GM18520 (cell line): ENCODE results near the gene AMY2B.
"Not testable (repeated sequence)": the region's sequence is repeated elsewhere in the genome, so short reads cannot be mapped to it uniquely, and the experiment has no call there.

Experiments used
- ATAC-seq: cut with Tn5 transposase; IDR thresholded peaks from one replicate; pipeline ENCODE4 v1.9.1; 2021; ENCODE audit not compliant: unreplicated experiment

Gene AMY2B

DNA sequence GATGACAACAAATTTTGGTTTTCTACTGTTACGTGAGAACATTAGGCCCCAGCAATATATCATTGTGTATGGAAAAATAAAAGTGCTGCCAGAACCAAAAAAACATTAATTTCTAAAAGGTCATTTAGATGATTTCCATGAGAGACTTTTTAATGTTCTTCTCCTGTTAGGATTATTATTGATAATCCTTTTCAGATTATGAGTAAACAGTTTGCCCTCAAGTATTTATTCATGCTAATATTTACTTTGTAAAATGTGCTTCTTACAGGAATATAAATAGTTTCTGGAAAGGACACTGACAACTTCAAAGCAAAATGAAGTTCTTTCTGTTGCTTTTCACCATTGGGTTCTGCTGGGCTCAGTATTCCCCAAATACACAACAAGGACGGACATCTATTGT lies at the start of gene AMY2B:
Gene AMY2B (plus strand): TSS at position 301 of the 400 bp plus-strand sequence. CDS start 14 bp downstream, at position 315.
- ATAC-seq: not testable (repeated sequence)

DNA sequence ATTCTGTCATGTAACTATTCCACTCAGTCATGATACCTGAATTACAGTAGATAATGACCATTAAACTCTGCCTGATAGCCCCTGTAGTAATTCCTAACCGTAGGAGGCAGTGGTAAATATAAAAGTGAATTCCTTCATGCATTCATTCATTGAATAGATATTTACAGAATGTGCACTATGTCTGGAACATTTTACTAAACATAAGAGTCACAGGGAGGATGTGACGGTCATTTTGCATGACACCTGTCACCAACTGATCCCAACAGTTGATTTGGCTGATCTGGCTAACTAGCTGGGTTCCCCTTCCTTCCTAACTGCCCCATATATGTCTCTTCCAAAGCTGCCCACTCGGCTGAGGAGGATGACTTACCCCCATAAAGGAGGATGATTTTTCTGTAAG lies 48.0 kb upstream of the AMY2B start:
- ATAC-seq: no peak

DNA sequence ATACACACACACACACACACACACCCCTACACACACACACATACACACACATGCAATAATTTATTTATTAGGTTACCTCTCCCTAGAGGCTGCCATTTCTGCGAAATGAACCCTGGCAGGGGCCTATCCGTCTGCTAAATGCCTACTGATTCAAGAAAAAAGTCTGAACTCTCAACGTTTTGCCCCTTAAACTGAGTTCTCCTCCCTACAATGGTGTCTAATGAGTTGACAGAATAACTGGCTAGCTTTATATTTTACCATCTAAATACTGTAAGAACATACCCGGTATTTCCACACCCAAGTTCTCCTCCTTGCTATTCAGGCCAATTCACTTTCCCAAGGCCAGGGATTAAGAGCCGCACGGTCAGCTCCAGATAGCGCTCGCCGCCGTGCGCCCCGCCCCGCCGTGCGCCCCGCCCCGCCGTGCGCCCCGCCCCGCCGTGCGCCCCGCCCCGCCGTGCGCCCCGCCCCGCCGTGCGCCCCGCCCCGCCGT lies 46.2 kb upstream of the AMY2B start:
- ATAC-seq: no peak

DNA sequence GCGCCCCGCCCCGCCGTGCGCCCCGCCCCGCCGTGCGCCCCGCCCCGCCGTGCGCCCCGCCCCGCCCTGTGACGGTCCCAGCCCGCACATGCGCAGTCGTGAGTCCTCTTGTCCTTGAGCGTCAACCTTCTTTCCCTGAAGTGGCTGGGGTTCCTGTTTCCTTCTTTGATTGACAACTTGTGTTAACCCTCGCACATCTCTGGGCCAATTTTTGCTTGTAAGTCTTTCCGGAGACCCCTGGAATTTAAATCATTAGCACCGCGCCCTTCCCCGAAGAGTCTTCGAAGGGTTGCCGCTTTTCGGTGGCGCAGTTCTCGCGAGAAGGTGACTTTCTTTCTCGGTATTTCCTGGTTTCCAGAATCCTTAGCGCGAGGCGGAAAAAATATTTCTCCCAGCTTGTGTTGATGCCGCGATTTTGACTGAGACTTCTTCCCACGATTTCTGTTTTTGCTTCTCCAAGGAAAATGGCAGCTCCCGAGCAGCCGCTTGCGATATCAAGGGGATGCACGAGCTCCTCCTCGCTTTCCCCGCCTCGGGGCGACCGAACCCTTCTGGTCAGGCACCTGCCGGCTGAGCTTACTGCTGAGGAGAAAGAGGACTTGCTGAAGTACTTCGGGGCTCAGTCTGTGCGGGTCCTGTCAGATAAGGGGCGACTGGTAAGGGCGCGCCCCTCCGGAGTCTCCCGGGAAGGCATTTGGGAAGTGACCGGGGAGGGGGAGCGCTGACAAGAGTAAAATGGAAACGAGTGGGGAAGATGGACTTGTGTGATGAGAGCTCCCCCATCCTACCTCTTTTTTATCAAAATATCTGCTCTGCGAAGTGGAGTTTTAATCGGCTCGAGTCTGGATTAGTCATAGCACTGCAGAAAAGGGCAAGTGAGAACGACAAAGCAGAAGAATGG lies 45.5 kb upstream of the AMY2B start, which contains the start of gene RNPC3:
Gene RNPC3 (plus strand): TSS at position 93 of the 901 bp plus-strand sequence. CDS start 372 bp downstream, at position 465.
- ATAC-seq: peak; percentile 54

DNA sequence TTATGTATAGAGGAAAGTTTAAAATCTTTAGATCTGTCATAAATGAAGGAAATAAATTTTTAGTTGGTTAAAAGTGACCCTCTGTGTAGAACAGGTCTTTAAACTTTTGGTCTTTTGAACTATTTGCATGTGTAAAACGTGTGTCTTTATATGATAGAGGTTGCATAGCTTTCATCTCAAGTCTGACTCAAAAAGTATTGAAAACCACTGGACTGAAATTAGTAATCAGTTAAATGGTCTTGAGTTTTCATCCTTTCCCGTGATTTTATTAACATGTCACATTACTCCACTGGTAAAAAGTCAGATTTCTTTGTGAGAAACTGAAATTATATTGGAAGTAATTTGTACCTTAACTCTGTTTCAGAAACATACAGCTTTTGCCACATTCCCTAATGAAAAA lies 44.1 kb upstream of the AMY2B start:
- peak; percentile 28 for ATAC-seq

DNA sequence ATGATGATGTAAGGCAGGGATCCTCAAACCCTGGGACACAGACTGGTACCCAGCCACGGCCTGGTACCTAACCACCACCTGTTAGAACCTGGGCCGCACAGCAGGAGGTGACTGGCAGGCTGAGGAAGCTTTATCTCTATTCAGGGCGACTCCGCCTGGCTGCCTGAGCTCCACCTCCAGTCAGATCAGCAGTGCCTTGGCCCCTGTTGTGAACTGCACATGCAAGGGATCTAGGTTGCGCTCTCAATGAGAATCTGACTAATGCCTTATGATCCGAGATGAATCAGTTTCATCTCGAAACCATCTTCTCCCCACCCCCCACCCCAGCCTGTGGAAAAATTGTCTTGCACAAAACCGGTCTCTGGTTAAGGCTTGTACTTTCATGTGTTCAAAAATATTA lies 41.6 kb upstream of the AMY2B start:
- no peak for ATAC-seq

DNA sequence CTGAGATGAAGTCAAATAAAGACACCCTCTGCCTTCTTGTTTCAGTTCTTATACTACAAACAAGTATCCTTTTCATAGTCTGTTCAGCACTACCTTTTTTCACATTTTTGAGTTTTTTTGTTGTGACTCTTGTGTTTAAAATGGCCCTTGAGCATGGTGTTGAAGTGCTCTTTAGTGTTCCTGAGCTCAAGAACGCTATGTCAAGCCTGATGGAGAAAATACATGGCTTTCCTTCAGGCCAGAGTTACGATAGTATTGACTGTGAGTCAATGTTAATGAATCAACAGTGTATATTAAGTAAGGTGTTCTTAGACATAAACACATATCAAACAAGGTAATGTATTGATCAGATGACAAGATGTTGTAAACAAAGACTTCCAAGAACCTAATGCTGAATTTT lies 33.2 kb upstream of the AMY2B start:
- no peak for ATAC-seq

DNA sequence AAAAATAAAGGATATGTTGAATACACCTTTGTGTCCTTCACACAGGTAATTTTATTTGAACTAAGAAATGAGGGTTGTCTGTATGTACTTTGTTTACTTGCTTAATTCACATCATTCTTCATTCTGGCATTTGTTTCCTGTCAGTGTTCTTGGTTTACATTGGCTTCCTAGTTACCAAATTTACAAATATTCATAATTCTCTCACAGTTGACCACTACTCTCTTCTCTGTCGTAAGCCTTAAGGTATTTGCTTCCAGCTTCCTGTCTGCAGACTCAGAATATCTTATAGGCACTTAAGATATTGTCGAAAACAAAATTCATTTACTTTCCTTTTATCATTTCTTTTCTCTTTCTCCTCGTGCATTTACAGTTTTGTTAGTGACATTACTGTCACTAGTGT lies 30.0 kb upstream of the AMY2B start:
- no peak for ATAC-seq

DNA sequence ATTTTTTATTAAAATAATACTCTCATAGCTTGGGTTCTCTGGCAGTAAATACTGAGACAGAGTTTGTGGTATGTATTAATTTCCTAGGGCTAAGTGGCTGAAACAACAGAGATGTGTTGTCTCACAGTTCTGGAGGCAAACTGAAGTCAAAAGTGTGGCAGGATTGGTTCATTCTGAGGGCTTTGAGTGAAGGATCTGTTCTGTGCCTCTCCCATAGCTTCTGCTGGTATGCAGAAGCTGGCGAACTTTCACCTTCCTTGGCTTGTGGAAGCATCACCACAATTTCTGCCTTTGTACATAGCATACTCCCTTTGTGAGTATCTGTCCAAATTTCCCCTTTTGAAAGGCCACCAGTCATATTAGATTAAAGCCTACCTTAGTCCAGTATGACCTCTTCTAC lies 24.9 kb upstream of the AMY2B start:
- no peak for ATAC-seq

DNA sequence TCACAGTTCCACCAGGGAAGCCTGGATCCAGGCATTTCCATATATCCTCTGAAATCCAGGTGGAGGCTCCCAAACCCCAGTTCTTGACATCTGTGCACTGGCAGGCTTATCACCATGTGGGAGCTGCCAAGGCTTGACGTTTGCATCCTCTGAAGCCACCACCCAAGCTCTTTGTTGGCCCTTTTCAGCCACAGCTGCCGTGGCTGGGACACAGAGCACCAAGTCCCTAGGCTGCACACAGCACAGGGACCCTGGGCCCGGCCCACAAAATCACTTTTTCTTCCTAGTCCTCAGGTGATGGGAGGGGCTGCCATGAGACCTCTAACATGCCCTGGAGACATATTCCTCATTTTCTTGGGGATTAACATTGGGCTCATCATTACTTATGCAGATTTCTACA lies 23.5 kb upstream of the AMY2B start:
- ATAC-seq: no peak

DNA sequence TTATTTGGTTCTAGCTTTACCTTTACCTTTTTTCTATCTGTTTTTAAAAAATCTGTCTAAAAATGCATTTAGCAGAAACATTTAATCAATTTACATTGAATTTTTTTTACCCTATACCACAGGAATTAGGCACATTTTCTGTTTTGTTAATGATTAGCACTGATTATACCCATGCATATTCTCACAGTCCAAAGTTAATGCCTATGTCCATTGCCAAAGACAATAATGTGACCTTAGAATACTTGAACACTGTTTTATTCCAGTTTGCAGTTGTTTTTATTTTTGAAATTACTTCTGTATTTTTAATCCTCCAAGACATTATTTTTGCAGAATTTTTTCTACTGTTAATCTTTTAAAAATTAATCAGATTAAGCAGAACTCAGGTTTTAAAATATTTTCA lies 11.0 kb upstream of the AMY2B start:
- ATAC-seq: no peak

DNA sequence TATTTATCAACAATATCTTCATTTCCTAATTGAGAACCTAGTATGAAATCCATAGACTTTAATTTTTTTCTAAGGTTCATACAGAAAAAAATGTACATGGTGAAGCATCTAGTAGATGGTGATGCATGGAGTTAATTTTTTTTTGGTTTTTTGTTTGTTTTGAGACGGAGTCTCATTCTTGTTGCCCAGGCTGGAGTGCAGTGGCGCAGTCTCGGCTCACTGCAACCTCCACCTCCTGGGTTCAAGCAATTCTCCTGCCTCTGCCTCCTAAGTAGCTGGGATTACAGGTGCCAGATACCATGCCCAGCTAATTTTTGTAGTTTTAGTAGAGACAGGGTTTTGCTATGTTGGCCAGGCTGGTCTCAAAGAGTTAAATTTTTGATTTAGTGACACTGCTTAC lies 10.3 kb upstream of the AMY2B start:
- not testable (repeated sequence) for ATAC-seq

DNA sequence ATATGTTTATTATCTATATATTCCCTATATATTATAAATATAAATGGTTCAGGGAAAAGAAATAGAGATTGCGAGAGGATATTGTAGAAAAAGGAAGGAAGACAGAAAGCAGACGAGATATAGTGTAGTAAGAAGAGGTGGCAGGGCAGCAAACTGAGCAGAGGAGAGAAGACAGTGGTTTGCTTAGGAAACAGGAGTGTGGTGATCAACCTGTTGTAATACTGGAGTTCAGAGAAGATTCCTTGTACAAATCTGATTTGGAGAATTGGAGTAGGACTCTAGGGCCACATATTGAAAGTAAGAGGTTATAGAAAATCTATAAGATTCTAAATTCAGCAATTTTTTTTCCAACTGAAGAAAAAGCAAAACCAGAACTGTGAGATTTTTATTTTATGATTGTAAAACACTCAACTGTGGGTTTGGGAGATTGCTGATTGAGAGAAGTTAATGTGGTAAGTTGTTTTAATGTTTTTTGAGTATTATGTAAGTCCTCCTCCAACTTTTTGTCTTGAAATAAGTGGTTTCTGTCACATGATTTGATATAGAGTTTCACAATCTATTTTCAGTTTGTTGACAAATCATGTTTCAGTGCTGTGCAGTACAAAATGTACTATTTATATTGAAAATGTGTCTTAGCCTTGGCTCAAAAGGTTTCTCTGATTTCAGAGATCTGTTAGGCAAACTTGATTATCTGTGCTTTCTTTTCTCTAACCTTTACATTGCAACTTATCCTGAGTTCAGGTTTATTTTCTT lies 9.6 kb upstream of the AMY2B start:
- peak; percentile 57 for ATAC-seq

DNA sequence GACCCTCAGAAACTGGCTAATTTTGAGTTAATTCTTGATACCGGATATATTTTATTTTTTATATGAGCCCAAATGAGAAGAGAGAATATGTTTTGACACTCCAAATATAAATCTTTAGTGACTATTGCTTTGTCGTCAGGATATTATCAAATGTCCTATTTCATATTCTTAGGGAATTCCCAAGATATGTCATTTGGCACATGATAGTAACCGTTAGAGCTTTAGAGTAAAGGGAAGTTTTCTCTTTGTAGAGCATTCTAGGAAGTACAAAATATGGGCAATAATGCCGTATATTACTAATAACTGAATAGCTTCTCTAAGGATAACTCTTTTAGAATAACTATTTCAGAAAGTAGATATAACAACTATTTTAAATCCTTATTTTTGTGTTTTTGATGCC lies 8.3 kb upstream of the AMY2B start:
- no peak for ATAC-seq

DNA sequence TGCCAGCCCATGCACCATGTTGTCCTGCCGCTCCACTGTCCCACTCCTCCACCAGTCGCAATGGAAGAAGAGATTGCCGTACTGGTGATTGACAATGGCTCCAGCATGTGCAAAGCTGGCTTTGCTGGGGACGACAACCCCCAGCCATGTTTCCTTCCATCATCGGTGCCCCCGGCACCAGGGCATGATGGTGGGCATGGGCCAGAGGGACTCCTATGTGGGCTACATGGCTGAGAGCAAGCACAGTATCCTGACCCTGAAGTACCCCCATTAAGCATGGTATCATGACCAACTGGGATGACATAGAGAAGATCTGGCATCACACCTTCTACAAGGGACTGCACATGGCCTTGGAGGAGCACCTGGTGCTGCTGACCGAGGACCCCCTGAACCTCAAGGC lies 1.9 kb upstream of the AMY2B start:
- ATAC-seq: no peak

DNA sequence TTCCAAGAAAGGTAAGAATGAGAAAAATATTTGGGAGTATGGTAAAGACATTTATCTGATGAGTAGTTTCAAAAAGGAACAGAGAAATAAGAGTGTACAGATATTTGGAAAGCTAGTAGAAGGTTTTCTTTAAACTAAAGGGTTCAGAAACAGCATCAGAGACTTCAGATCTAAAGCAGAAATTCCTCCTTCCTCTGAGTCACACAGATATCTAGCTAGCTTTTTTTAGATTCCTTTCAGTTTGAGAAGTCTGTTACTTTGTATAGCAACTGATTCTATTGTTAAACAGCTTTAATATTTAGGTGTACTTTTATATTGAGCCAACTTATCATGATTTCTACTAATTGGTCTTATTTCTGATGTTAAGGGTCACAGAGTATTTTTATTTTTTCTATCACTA lies 4.7 kb downstream of the AMY2B start:
- ATAC-seq: no peak

DNA sequence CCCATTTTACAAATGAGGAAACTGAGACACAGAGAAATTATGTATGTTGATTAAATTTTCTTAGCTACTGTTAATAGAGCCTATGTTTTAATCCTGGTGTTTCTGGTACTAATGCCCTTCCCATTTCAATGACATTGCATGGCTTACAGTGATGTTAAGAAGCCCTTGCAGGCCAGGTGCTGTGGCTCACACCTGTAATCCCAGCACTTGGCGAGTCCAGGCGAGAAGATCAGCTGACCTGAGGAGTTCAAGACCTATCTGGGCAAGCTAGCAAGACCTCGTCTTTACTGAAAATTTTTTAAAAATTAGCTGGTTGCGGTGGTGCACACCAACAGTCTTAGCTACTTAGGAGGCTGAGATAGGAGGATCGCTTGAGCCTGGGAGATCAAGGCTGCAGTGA lies 5.4 kb downstream of the AMY2B start:
- not testable (repeated sequence) for ATAC-seq

DNA sequence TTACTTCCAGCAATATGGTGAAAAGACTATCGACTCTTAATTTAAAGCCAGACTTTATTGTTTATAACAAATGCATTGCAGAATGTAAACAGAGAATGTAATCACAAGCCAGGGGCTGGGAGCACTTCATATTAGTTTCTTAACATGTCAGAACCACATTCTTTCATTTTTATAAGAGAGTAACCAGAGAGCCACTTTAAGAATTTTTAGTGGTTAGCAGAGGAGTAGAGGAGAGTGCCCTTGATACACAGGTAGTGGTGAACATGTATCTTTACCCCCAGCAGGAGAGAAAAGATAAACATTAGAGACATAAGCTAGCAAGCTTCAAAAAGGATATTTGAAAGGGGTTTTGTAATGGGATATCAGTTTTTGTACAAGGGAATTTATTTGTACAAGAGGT lies 11.1 kb downstream of the AMY2B start:
- ATAC-seq: no peak

DNA sequence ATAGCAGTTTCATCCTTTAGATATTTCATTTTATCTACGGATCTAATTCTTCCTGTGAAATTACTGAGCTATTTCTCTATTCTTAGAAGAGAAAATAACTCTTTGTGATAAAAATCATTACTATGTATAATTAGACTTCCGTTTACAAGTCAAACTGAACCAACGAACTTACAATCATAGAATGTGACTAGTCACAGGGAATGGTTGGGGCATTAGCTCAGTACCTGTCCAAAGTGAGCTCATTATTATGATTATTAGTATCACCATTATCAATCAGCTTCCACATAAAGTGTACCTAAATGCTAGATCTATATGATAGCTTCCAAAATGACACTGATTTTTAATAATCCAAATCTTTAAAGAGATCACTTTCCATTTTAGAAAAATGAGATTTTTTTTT lies 12.5 kb downstream of the AMY2B start:
- ATAC-seq: no peak

DNA sequence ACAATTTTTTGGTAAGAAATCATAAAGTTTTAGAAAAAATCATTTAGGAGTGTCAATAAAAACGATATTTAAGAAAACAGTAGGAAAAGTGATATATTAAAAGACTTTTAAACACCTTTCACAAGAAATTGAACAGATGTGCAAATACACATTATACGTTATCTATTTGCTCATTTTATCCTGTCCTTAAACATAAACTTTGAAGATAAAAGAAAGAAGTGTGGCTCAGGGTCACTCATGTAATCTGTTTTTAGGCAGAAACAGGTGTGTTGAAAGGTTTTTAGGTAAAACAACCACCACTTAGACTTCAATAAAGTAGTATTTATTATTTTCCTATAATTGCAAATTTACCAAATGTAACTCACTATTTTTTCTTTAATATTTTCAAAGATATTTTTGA lies 13.1 kb downstream of the AMY2B start:
- ATAC-seq: no peak

DNA sequence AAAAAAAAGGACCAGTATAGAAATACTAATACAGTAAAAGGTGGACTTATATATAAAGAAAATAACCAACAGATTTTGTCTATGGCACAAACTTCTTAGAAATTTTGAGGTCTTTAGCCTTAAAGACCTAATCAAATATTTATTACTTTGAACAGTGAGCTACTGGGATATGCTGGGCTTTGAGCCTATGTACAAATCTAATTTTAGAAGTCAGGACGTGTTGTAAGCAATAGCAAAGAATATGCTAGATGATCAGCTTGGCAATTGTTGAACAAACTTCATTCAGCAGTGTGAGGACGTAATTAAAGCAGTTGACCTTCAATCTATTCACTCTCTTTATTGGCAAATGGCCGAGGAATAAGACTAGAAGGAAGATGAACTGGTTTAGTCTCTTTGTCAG lies 31.4 kb downstream of the AMY2B start:
- ATAC-seq: not testable (repeated sequence)

DNA sequence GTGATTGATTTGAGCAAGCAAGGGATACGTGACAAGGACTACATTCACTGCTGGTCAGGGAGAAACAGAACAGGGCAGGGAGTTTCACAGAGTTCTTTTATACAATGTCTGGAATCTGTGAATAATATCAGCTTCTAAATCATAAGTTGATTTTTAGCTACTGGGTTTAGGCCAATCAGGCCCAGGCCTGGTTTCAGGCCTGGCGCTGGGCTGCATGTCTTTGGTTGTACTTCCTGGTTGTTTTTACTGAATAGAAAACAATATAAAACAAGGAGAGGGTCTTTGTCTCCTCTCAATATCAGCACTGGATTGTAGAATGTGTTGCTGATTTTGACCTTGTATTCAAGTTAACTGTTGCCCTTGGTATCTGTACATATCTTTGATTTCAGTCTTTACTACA lies 45.0 kb downstream of the AMY2B start:
- ATAC-seq: no peak
